ENCODE data around the gene CDH4. TPM values are rescaled to one million over a fixed set of nuclear protein-coding genes. Genes with fewer than 3 reads are reported as not detected.

CDH4 gene
- total RNA-seq, 2 experiments from 2014 or later, result 0.10 to 0.15 TPM

DNA sequence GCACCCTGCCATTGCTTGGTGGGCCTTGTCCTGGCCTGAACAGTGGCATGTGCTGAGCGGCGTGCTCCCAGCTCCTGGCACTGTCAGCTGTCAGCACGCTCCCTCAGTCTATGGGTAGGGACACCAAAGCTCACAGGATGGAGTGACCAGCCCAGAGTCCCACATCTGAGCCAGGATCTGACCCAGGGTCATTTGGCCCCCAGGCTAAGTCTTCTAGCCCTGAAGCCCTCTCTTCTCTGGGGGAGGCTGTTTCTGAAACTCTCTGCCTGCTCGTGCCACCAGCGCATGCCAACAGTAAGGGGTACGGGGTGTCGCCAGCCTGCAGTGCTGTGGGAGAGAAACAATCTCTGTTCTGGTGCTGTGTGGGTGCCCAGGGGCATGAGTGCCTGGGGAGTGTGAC is 37.1 kb downstream of the CDH4 start:
- Mint-ChIP-seq H3K9me3 (peaks cover 1% of the 10 kb centered on the region), H3K4me3 (no peak overlapping the region), H3K27ac (no peak overlapping the region), H3K4me1 (ENCODE audit: low read depth) (no peaks in the 10 kb centered on the region), H3K36me3 (ENCODE audit: low read depth) (no peaks in the 10 kb centered on the region), H3K27me3 (ENCODE audit: low read depth) (no peaks in the 10 kb centered on the region)
- CTCF ChIA-PET, result no interaction called here
- intact Hi-C loops (cut with micrococcal nuclease), result no loop called here
- no peak for DNase-seq

DNA sequence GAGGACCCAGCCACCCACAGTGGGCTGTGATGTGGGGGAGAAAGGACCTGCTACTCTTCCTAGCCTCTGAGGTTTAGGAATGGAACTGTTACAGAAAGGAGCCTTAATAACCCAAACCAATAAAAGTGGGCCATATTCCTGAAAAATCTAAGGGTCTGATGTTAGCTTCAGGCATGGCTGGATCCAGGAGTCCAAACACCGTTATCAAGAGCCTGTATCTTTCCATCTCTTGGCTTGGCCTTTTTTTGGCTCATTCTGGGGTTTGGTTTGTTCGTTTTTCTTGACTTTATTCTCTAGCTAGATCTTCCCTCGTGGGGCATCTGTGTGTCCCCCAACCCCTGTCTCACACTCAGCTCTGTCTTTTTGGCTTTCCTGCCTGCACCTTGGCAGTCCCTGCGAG is 38.7 kb downstream of the CDH4 start:
- Mint-ChIP-seq H3K4me1 (ENCODE audit: low read depth) (no peaks in the 10 kb centered on the region), H3K4me3 (no peak overlapping the region), H3K36me3 (ENCODE audit: low read depth) (no peaks in the 10 kb centered on the region), H3K9me3 (no peaks in the 10 kb centered on the region), H3K27ac (no peak overlapping the region), H3K27me3 (ENCODE audit: low read depth) (no peaks in the 10 kb centered on the region)
- intact Hi-C loops (cut with micrococcal nuclease), result no loop called here
- CTCF ChIA-PET, result no interaction called here
- no peak for DNase-seq

DNA sequence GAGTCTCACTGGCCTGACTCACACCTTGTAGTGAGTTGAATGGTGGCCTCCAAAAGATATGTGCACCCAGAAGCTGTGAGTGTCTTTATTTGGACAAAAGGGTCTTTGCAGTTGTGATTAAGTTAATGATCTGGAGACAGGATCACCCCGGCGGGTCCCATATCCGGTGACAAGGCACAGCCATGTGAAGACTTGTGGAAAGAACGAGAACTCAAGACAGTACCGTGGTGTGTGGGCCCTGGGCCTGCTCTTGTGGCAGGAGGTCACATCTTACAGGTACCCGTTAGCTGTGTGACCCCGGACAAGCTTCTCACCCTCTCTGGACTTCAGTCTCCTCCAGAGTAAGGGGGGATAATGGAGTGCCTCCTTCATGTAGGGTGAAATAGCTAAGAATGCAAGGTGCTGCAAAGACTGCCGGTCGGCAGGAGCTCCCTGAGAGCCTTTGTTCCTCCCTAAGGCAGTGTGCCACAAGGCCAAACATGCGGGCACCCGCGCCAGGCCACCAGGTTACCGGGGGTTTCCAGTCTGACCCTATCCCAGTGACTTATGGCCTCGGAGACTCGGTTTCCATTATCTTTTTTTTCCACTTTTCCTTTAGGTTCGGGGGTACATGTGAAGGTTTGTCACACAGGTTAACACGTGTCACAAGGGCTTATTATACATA is 39.2 kb downstream of the CDH4 start:
- no peak for DNase-seq
- CTCF ChIA-PET, result no interaction called here
- no peaks in the 10 kb centered on the region for H3K4me1 Mint-ChIP-seq (ENCODE audit: low read depth)
- H3K9me3 Mint-ChIP-seq, result no peaks in the 10 kb centered on the region
- H3K36me3 Mint-ChIP-seq (ENCODE audit: low read depth), result no peaks in the 10 kb centered on the region
- H3K27me3 Mint-ChIP-seq (ENCODE audit: low read depth), result no peaks in the 10 kb centered on the region
- intact Hi-C loops (cut with micrococcal nuclease), result no loop called here
- no peak overlapping the region for H3K27ac Mint-ChIP-seq
- H3K4me3 Mint-ChIP-seq, result no peak overlapping the region

DNA sequence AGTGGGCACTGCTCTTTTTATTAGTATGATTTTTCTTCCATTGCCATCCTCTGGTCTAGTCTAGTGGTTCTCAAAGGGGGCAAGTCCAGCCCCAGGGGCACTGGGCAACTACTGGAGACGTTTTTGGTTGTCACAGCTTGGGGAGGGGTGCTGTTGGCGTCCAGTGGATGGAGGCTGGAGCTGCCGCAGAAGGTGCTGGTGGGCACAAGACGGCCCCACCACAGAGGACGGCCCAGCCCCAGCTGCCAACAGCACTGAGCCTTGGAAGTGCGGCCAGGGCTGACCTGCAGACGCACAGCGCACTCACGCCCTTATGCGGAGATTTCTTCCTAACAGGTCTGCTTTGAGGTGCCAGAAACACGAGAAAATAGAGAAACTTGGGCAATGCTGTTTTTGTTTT is 40.3 kb downstream of the CDH4 start:
- Mint-ChIP-seq H3K36me3 (ENCODE audit: low read depth) (no peaks in the 10 kb centered on the region), H3K27ac (no peak overlapping the region), H3K9me3 (no peaks in the 10 kb centered on the region), H3K27me3 (ENCODE audit: low read depth) (no peaks in the 10 kb centered on the region), H3K4me1 (ENCODE audit: low read depth) (no peaks in the 10 kb centered on the region), H3K4me3 (no peak overlapping the region)
- no peak for DNase-seq
- CTCF ChIA-PET, result no interaction called here
- intact Hi-C loops (cut with micrococcal nuclease), result no loop called here

DNA sequence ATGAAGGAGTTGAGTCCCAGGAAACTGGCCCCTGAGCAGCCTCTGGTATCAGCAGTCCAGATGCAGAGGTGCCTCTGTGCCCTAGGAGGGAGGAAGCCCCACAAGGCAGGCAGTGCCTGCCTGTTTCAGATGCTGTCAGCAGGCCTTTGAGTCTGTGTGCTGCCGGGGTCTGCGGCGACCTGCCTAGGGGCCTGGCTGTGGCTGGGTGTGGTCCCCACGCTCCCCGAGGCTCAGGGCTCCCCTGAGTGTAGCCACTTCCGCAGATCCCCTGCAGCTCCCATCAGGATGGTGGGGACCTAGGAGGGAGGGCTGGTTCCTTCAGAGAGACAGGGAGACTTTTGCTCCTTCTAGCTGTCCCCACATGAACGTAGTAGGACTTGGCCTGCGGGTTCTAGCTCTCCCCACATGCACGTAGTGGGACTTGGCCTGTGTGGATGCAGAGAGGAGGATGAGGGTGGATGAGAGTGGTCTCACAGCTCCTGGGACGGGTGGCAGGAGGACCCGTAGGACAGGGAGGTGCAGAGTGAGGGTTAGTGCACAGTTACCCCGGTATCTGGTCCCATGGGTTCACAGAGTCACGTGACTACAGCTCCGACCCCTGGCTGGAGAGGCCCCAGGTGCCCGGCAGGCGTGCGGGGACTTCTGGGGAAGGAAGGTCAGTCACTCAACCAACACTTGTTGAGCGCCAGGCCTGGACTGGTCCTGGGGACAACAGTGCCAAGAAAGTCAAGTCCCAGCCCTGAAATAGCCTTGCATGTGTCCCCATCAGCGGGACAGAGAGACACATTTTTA is 41.0 kb downstream of the CDH4 start:
- intact Hi-C loops (cut with micrococcal nuclease), result no loop called here
- Mint-ChIP-seq H3K36me3 (ENCODE audit: low read depth) (no peaks in the 10 kb centered on the region), H3K4me1 (ENCODE audit: low read depth) (no peaks in the 10 kb centered on the region), H3K27me3 (ENCODE audit: low read depth) (no peaks in the 10 kb centered on the region), H3K27ac (no peak overlapping the region), H3K4me3 (no peak overlapping the region), H3K9me3 (no peaks in the 10 kb centered on the region)
- DNase-seq, result no peak
- CTCF ChIA-PET, result no interaction called here

DNA sequence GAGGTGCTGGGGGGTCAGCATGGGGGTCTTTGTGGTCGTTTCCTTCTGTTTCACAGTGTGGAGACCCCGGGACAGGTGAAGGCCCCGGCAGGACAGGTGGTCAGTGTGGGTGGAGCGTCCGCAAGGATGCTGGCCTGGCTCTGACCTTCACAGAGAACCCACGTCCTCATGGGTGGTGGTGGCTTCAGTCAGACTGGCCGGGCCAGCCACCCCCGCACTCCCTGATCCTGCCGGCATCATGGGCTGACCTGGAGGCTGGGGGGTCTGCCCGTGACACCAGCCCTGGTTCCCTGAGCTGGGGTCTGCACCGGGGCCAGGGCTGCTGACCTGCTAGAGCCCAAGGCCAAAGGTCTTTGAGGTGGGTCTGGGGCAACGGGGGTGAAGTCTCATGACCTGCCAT is 41.9 kb downstream of the CDH4 start:
- Mint-ChIP-seq H3K36me3 (ENCODE audit: low read depth) (no peaks in the 10 kb centered on the region), H3K27me3 (ENCODE audit: low read depth) (no peaks in the 10 kb centered on the region), H3K4me1 (ENCODE audit: low read depth) (no peaks in the 10 kb centered on the region), H3K4me3 (no peak overlapping the region), H3K27ac (no peak overlapping the region), H3K9me3 (no peaks in the 10 kb centered on the region)
- no peak for DNase-seq
- CTCF ChIA-PET, result no interaction called here
- intact Hi-C loops (cut with micrococcal nuclease), result no loop called here

DNA sequence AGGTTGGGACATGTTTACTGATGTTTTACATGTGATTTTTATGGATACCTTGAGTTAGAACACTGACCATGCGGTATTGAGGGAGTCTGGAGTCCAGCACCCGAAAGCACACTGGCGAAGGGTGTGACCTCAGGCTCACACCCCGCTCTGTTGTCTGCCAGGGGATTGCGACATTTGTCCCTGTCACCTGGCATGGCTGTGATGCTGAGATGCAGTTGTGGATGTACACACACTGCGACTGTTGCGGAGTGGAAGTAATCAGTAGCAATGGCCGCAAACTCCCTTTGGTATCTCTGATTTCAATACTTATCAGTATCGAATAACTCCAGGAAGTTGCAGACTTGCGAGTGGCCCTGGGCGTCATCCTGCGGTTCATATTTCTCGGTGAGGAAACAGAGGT is 43.2 kb downstream of the CDH4 start:
- H3K27ac Mint-ChIP-seq, result no peak overlapping the region
- intact Hi-C loops (cut with micrococcal nuclease), result no loop called here
- DNase-seq, result no peak
- no peaks in the 10 kb centered on the region for H3K36me3 Mint-ChIP-seq (ENCODE audit: low read depth)
- H3K9me3 Mint-ChIP-seq, result no peaks in the 10 kb centered on the region
- H3K4me3 Mint-ChIP-seq, result no peak overlapping the region
- H3K27me3 Mint-ChIP-seq (ENCODE audit: low read depth), result no peaks in the 10 kb centered on the region
- H3K4me1 Mint-ChIP-seq (ENCODE audit: low read depth), result no peaks in the 10 kb centered on the region
- CTCF ChIA-PET, result no interaction called here

DNA sequence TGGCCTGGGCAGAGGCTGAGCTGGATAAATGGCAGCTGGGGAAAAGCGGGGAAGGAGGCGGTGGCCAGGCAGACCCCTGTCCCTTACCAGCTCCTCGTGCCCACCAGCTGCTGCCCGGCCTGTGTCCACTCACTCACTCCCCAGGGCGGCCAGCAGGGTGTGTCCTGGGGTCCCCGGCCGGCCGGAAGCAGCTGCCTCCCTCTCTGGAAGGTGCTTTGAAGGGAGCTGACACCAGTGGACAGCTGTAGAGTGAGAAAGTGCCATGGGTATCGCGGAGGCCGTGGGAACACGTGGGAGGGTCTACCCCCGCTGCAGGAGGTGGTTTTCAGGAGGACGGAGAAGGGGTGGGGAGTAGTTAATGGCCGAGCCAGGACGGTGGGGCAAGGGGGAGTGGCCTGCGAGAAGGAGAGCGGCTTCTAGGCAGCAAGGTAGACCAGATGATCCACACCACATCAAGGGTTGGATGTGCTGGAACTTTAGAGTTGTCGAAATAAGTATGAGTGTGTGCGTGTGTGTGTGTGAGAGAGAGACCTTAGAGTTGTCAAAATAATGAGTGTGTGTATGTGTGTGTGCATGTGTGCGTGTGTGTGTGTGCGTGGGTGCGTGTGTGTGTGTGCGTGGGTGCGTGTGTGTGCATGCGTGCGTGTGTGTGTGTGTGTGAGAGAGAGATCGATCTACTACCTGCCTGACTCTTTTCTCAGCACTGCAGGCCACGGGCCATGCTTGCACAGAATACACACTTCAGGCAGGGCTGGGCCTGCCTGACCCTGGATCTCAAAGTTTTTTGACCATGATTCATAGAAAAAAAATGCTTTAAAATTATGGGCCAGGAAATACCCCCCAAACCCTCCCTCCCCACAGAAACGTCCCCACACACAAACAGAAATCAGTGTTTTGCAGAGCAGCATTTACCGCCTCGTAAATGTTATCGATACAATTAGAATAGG is 43.9 kb downstream of the CDH4 start:
- Mint-ChIP-seq H3K4me1 (ENCODE audit: low read depth) (no peaks in the 10 kb centered on the region), H3K9me3 (no peaks in the 10 kb centered on the region), H3K27me3 (ENCODE audit: low read depth) (no peaks in the 10 kb centered on the region), H3K4me3 (no peak overlapping the region), H3K36me3 (ENCODE audit: low read depth) (no peaks in the 10 kb centered on the region), H3K27ac (no peak overlapping the region)
- no peak for DNase-seq
- CTCF ChIA-PET, result no interaction called here
- intact Hi-C loops (cut with micrococcal nuclease), result no loop called here

DNA sequence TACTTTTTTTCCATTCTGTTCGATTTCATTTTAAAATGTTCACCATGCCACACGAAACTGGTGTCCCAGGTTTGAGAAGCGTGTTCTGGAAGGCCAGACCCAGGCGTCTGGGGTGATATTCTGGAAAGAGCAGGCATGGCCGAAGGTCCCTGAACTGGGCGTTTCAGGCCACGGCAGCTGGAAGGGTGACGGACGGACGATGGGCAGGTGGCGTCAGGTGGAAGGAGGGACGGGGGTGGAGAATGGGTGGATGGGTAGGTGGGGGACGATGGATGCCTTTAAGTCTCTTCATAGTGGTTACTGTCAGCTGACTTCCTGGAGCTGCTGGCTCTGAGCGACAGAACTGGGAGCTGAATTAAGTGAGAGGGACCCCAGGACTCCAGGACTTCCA is 44.6 kb downstream of the CDH4 start:
- Mint-ChIP-seq H3K4me1 (ENCODE audit: low read depth) (no peaks in the 10 kb centered on the region), H3K9me3 (no peaks in the 10 kb centered on the region), H3K27ac (no peak overlapping the region), H3K27me3 (ENCODE audit: low read depth) (no peaks in the 10 kb centered on the region), H3K4me3 (no peak overlapping the region), H3K36me3 (ENCODE audit: low read depth) (no peaks in the 10 kb centered on the region)
- CTCF ChIA-PET, result no interaction called here
- DNase-seq, result no peak
- intact Hi-C loops (cut with micrococcal nuclease), result no loop called here

DNA sequence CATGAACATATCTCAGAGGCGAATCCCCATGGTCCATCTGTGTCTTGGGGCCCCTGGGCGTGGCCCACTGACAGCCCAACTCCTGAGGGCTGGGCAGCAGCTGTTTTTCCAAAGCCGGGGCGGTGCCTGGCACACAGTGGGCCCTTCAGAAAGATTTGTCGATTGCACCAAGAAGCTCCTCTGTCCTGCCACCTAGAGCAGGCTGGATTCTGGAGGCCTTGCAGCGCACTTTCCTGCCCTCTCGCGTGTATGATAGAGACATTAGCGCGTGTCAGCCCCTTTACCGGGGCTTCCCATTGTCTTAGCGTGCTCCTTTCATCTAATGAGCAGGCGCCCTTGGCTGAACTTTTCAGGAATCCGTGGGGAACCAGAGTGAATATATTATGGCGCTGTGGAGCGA is 45.4 kb downstream of the CDH4 start:
- Mint-ChIP-seq H3K4me3 (no peak overlapping the region), H3K27ac (no peak overlapping the region), H3K4me1 (ENCODE audit: low read depth) (no peaks in the 10 kb centered on the region), H3K9me3 (no peaks in the 10 kb centered on the region), H3K27me3 (ENCODE audit: low read depth) (no peaks in the 10 kb centered on the region), H3K36me3 (ENCODE audit: low read depth) (no peaks in the 10 kb centered on the region)
- no peak for DNase-seq
- intact Hi-C loops (cut with micrococcal nuclease), result no loop called here
- CTCF ChIA-PET, result no interaction called here

DNA sequence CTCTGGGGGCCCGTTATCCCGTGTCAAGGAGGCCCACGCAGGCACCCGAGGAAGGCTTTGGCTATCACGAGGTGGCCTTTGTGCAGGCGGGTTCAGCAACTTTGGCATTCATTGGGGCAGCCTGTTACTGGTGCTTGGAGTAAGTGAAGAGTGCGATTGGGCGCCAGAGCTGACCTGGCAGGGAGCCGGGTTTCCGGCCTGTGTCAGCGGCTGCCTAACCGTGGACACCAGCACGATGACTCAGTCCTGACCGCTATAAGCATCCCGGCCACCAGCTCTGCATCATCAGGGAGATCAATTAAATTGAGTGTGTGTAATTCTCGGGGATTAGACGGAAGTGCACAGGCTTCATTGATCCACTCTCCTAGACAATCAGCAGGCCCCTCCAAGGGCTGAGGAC is 45.9 kb downstream of the CDH4 start:
- H3K4me1 Mint-ChIP-seq (ENCODE audit: low read depth), result no peaks in the 10 kb centered on the region
- H3K36me3 Mint-ChIP-seq (ENCODE audit: low read depth), result no peaks in the 10 kb centered on the region
- CTCF ChIA-PET, result no interaction called here

DNA sequence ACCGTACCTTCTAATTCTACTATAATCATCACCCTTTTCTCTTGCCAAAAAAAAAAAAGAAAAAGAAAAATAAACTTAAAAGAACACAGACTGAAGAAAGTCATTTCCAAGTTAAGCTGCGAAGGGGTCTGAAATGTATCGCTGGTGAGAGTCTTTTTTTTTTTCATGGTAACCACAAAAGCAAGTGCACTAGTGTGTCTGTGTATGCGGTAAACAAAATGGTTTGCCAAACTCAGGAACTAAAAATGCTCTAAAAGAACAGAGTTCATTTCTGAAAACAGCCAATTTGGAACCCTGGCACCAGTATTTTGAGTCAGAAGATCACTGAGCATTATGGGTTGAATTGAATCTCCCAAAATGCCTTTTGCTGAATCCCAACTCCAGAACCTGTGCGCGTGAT is 46.6 kb downstream of the CDH4 start:
- CTCF ChIA-PET, result no interaction called here
- DNase-seq, result no peak
- Mint-ChIP-seq H3K9me3 (no peaks in the 10 kb centered on the region), H3K27ac (no peak overlapping the region), H3K36me3 (ENCODE audit: low read depth) (no peaks in the 10 kb centered on the region), H3K4me1 (ENCODE audit: low read depth) (no peaks in the 10 kb centered on the region), H3K4me3 (no peak overlapping the region), H3K27me3 (ENCODE audit: low read depth) (no peaks in the 10 kb centered on the region)
- intact Hi-C loops (cut with micrococcal nuclease), result no loop called here

More for the DNA sequence above, 45.9 kb downstream of the CDH4 start:
- no peak for DNase-seq
- intact Hi-C loops (cut with micrococcal nuclease), result no loop called here
- no peaks in the 10 kb centered on the region for H3K9me3 Mint-ChIP-seq
- no peaks in the 10 kb centered on the region for H3K27me3 Mint-ChIP-seq (ENCODE audit: low read depth)
- H3K4me3 Mint-ChIP-seq, result no peak overlapping the region
- no peak overlapping the region for H3K27ac Mint-ChIP-seq

DNA sequence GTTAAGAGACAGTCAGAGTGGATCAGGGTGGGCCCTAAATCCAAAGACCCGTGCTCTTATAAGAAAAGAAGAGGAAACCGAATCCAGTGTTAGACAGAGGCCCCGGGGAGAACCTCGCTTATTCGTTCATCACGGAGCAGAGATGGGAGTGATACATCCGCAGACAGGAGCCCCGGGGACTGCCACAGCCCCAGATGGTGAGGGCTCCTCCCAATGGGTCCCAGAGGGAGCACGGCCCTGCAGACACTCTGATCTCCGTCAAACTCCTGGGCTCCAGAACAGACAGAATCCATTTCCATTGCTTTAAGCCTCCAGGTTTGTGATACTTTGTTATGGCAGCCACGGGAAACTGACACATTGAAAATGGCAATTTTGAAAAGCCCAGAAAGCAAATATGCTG is 47.0 kb downstream of the CDH4 start:
- Mint-ChIP-seq H3K36me3 (ENCODE audit: low read depth) (no peaks in the 10 kb centered on the region), H3K4me1 (ENCODE audit: low read depth) (no peaks in the 10 kb centered on the region), H3K4me3 (no peak overlapping the region), H3K27ac (no peak overlapping the region), H3K27me3 (ENCODE audit: low read depth) (no peaks in the 10 kb centered on the region), H3K9me3 (no peaks in the 10 kb centered on the region)
- no peak for DNase-seq
- CTCF ChIA-PET, result no interaction called here
- intact Hi-C loops (cut with micrococcal nuclease), result no loop called here
